GM11168 (cell line): ENCODE data around the gene ZNF573.
"Not testable (repeated sequence)": the region's sequence is repeated elsewhere in the genome, so short reads cannot be mapped to it uniquely, and the experiment has no call there.

Experiments
- in situ Hi-C: fragments of 300-500 bp; cut with MboI; formaldehyde crosslinking; loops from one replicate; pipeline ENCODE4 v1.12.0; 2022; ENCODE audit warnings: low sequenced_read_pairs; ENCODE audit not compliant: unreplicated experiment

ZNF573 gene

DNA sequence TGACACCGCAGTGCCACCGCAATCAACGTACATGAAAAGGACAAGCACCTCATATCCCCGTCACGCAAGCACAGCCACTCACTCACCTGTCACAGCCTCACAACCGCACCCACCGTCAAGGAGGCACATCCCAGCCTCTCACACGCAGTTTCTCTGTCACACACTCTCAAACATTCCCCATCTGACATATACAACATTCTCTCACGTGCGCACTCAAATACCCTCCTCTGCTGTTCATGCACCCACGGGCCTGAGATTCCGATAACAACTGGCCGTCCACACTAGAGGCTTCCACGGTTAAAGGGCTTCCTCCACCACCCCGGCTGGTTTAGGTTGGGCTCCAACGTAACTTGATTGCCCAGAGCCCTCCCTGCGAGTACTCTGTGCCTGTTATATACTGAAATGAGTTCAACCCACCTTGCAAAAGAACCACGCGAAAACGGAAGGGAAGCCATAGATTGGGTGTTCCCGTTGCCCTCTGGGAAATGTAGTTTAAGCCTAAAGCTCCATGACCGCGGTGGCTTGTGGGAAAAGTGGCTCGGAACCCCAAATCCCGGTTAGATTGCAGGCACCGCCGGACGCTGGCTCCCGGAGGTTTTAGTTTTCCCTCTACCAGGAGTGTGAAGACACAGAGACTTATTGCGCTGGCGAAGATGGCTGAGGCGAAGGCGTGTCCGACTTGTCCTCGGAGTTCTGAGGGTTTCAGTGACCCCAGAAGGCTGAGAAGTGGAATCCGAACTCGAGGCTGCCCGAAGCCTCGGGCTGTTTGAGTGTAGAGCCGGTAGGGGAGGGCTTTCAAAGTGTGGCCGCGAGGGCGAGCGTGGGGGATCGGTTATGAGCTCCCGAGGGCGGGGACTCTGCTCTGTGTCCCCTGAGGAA, at the start of gene ZNF573:
TSS of gene ZNF573 (minus strand) at position 460 of the 879 bp plus-strand sequence. CDS start 5,857 bp downstream, outside the sequence.
- in situ Hi-C loops = no loop called here

DNA sequence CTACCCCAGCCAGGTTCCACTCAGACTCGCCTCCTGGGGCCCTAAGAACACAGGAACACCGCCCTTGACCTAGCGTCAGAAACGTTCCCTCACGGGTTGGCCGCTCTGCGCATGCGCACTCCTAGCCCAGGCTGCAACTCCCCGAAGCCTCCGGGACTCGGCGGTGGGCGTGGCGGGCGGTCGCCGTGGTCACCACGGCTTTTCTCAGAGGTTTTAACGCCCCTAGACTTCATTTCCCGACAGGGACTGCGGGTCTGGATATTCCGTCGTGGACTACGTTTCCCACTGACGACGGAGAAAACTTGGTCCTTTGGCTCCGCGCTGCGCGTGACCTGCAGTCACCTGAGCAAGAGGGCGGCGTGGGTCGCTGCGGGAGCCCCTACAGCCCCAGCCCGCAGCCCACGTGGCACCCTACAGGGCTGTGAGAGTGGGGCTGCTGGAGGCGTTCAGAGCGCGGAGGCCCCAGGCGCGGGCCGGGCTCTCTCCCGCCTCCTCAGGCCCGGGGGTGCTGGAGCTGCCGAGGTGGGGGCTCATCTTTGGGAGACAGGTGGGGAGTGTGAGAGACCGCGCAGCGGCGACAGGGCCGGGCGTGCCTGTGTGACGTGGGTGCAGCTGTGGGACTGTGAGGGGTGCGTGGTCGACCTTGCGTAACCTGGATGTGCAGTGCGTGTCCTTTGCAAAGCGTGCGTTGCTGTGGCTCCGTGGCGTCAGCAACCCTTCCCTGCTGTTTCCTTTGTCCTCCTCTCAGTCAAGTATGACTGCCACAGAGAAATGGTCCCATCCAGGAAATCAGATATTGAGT, 38.0 kb upstream of the ZNF573 start:
- in situ Hi-C loops = no loop called here

GRCh38 chr19:37815611-37816010, 36.2 kb upstream of the ZNF573 start:
- in situ Hi-C loops = not testable (repeated sequence)

DNA sequence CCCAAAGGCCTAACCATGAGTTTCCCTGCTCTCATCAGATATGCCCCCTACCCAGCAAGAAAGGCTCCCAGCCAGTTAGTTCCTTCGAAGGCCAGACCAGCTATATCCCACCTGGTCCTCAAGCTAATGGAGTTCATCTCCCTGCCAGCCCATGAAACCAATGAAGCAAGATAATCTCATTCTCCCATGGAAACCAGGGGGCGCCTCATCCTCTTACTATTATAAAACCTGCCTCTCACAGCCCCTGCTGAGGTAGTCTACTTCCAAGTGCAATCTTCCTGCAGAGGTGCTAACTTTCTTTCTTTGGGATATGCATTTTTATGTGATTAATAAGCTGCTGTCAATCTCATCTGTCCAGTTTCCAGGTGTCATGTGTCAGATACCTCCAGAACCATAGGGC, 34.0 kb upstream of the ZNF573 start:
- in situ Hi-C loops = no loop called here

DNA sequence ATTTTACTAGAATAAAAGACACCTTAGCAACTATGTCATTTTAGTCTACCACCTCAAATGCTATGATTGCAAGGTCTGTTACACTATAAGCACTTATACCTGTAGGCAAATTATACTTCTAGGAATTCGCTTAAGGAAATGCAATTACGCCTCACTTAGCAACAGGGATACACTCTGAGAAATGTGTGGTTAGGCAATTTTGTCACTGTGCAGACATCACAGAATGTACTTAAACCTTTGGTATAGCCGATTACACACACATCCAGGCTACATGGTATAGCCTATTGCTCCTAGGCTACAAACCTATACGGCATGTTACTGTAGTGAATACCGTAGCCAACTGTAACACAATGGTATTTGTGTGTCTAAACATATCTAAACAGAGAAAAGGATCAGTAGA, 30.0 kb upstream of the ZNF573 start:
- in situ Hi-C loops = no loop called here

DNA sequence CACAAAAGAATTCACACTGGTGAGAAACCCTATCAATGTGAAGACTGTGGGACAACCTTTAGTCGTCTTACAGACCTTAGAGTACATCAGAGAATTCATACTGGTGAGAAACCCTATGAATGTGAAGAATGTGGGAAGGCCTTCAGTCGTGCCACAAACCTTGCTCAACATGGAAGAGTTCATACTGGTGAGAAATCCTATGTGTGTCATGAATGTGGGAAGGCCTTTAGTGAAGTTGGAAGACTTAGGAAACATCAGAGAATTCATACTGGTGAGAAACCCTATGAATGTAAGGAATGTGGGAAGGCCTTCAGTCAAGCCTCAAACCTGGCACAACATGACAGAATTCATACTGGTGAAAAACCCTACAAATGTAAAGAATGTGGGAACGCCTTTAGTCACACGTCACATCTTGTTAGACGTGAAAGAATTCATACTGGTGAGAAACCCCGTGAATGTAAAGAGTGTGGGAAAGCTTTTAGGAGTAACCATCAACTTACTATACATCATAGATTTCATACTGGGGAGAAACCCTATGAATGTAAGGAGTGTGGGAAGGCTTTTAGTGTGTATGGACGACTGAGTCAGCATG, 24.0 kb upstream of the ZNF573 start:
- in situ Hi-C loops = no loop called here

GRCh38 chr19:37790244-37790925, 11.0 kb upstream of the ZNF573 start:
- in situ Hi-C loops = no loop called here

GRCh38 chr19:37778613-37779126, 716 bp downstream of the ZNF573 start:
- in situ Hi-C loops = no loop called here

DNA sequence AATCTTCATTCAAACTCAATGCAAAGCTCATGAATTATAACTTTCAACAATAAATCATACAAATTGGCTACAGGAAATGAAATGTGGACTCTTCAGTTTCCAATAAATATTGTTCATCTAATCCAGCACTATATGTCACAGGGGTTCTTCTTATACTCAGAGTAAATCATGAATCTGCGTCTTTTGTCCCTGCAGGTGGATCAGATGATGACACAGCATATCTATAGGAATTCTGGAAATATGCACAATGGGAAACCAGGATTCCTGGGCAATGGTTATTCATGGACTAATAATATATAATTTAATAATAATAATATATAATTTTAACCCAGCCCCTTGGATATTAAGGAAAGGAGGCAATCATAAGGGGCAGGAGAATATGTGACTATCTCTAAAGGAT, 8.4 kb downstream of the ZNF573 start:
- in situ Hi-C loops = no loop called here

DNA sequence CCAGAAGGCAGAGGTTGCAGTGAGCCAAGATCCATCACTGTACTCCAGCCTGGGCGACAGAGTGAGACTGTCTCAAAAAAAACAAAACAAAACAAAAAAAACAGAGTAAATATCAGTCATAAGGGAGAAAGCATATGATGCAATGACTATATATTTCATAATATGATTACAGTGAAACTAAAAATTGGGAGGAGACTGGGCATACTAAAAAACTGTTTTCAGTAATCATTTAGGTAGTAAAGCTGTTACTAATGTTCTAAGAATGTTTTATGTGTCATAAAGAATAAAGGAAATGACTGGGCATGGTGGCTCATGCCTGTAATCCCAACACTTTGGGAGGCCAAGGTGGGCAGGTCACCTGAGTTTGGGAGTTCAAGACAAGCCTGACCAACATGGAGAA, 15.9 kb downstream of the ZNF573 start:
- in situ Hi-C loops = no loop called here

GRCh38 chr19:37757683-37758082, 21.7 kb downstream of the ZNF573 start:
- in situ Hi-C loops = not testable (repeated sequence)

DNA sequence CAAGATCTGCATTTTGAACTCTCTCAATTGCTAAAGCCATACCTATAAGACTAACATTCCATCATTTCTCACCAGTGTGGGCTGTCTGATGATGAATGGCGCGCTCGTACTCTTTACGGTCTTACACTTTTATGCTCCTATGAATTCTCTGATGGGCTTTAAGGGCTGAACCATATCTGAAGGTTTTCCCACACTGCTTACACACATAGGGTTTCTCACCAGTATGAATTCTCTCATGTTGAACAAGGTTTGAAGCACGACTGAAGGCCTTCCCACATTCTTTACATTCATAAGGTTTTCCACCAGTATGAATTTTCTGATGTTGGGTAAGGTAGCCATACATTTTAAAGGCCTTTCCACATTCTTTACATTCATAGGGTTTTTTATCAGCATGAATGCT, 41.0 kb downstream of the ZNF573 start:
- in situ Hi-C loops = no loop called here

DNA sequence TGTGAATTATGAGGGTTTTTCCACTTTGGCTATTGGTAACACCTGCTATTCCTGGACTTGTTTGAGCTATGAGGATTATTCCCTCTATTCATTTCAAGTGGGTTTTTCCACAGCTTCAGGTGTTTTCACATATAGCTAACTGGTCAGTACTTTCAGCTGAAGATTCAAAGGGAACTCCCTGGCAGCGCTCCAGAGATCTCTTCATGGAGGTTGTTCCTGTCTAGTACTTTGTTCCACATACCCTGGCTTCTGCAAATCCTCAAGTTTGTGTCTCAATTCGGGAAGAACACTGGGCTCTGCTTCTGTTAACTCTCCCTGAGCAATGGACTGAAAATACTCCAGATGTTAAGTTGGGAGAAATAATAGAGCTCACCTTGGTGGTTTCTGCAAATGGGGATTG, 54.2 kb downstream of the ZNF573 start:
- in situ Hi-C loops = no loop called here

GRCh38 chr19:37719927-37720265, 59.5 kb downstream of the ZNF573 start:
- in situ Hi-C loops = no loop called here

DNA sequence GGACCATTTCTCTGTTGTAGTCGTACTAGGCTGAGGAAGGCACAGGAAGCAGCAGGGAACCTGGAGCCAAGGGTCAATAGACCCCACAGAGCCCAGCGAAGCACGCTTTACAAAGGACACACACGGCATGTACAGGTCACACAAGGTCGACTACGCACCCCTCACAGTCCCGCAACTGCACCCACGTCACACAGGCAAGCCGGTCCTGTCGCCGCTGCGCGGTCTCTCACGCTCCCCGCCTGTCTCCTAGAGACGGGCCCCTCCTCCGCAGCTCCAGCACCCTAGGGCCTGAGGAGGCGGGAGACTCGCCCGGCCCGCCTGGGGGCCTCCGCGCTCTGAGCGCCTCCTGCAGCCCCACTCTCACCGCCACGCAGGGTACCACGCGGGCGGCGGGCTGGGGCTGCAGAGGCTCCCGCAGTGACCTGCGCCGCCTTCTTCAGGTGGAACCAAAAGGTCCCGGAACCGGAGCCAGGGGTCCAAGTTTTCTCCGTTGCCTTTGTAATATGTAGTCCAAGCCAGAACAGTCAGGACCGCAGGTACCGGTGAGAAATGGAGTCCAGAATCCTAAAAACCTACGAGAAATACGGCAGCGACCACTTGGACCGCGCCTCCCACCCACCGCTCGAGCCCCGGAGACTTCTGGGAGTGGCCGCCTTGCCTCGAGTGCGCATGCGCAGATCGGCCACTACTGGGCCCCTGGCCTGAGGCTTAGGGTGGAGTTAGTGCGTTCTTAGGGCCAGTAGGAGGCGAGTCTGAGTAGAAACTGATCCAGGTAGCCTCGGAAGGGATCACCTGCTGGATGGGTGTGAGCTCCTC, 60.1 kb downstream of the ZNF573 start, which contains the start of gene ZNF607:
TSS of gene ZNF607 (minus strand) at position 651 of the 816 bp plus-strand sequence. CDS start 8,143 bp downstream, outside the sequence.
- in situ Hi-C loops = no loop called here

DNA sequence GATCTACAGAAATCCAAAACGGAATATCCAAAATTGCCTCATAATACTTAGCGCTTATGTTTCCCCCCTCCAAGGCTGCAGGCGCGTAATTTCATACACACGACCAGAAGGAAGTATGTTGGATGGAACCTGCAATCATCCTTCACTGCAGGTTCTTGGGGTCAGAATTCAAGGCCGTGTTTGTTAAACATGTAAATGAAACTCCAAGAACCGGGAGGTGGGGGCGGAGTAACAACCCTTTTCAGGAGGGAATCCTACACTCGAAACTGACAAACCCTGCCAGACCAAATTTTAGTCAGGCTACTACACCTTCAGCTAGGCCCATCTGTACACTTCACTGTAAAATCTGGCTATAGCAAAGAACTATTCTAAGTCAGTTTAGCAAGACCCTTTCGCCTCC, 61.1 kb downstream of the ZNF573 start:
- in situ Hi-C loops = no loop called here

- in situ Hi-C loops = no loop called here
Observed at GRCh38 chr19:37716140-37716539, 63.2 kb downstream of the ZNF573 start.

DNA sequence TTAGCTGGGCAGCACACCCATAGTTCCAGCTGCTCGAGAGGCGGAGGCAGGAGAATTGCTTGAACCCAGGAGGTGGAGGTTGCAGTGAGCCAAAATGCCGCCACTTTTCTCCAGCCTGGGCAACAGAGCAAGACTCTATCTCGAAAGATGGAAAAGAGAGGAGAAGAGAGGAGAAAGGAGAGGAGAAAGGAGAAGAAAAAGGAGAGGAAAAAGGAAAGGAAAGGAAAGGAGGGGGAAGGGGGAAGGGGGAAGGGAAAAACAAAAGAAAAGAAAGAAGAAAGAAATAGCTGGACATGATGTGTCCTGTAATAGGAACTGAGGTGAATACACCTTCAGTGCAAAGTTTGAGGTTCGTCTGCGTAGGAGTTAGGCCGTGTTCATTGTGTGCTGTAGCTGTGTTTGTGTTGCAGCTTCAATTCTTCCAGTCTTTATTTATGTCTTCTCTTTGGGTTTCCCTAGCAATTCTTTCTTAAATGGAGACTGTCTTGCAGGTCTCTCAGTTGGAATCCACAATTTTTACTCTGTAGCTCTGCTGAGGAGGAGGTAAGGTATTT, 73.3 kb downstream of the ZNF573 start:
- in situ Hi-C loops = no loop called here

DNA sequence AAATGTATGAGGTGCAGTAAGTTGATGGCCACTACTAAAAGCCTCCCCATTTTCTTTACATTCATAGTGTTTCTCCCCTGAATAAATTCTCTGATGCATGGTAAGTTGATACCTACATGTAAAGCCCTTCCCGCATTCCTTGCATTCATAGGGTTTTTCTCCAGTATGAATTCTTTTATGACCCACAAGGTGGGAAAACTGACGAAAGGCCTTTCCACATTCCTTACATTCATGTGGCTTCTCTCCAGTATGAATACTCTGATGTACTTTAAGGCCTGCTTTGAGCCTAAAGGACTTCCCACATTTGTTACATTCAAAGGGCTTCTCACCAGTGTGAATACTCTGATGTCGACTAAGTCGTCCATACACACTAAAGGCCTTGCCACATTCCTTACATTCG, 80.3 kb downstream of the ZNF573 start:
- in situ Hi-C loops = no loop called here
